ENCODE results near the gene CERS6. TPM values are rescaled to one million over a fixed set of nuclear protein-coding genes. Genes with fewer than 3 reads are reported as not detected.
A peak's percentile ranks its signal among the peaks of the same experiment; 100 is the strongest.

Gene CERS6
- total RNA-seq, 2 experiments from 2014 or later, result 11.9 to 12.2 TPM

DNA sequence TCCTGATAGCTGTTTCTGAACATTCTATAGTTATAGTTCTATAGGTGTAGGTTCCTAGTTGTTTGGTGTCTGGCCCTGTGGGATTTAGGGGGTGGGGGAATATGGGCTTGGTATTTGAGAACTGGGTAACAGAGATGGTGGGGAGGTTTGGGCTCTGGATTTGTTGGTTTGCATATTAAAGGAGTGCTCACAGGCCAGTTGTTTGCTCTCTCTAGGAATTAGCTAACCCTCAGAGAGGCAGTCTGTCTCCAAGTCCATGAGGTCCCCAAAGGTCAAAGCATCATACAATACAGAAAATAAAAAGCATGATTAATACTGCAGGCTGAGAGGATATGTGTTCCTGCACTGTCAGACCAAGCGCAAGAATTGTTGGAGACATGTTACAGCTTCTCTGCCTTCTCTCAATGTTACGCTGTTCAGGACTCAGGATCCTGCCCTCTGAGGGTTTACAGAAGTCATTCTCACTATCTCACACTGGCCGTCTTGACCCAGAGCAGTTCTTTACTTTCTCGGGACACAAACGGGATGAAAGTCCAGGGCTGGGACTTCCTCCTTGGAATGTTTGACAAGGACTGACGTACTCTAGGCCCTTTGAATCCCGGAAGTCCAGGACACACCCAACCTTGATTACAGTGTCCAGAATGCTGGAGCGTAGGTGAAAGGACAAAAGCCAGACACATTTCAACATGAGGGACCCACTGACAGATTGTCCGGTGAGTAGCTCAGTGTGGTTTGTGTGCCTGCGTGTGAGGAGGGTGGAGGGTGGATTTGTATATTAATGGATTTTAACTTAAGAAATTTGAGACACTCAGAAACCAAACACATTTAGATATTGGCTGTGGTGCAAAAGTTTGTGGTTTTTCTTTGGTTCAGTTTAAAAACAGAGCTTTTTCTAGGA is 346.1 kb downstream of the CERS6 start, which contains the start of gene NOSTRIN:
TSS of gene NOSTRIN (plus strand) at position 677 of the 898 bp plus-strand sequence. CDS start at position 687, 10 bp downstream.
- POLR2A ChIA-PET, result no interaction called here
- no peaks in the 10 kb centered on the region for H3K36me3 Mint-ChIP-seq
- no peaks in the 10 kb centered on the region for H3K27me3 Mint-ChIP-seq
- ATAC-seq (ENCODE audit: low read depth) (peak; percentile 36), DNase-seq (no peak)
- H3K4me1 Mint-ChIP-seq, result peaks cover 22% of the 10 kb centered on the region
- peak within 1 kb of the TSS; percentile 15 for H3K27ac Mint-ChIP-seq
- no peaks in the 10 kb centered on the region for H3K9me3 Mint-ChIP-seq
- H3K4me3 Mint-ChIP-seq, result peak within 1 kb of the TSS; percentile 20

DNA sequence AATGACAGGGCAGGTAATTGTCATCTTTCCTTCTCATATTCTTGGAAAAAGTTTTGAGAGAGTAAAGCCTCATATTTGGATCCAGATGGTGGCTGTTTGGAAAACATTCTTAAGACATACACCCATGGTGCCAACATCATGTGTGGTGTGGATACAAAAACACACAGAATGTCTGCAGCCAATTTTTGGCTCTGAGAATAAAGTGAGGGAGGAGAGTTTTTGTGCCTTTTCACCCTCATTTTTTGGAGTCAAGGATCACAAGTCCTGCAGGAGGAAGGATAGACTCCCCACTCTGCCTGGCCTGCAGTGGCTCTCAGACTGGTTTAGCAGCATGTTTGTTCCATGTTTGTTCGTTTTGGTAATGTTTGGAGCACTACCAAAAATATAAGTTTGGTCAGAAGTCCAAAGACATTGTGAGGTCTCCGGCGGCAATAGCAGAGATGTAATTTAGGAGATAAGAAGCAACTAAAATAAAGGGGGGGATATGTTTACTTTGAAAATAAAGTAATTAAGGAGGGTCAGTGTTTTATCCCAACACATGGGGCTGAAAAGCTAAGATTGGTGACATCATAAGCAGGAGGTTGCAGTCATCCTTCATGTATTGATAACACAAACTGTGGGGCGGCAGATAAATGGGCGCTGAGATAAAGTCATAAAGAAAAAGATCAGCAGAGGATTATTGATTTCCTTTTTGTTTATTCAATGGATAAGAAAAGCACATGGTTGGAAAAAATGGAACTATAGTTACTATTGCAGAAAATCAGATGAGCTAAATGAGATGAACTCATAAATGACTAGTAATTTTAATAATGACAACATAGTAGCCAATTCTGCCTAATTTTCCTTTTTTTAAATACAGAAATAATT is 347.0 kb downstream of the CERS6 start:
- no peaks in the 10 kb centered on the region for H3K9me3 Mint-ChIP-seq
- H3K4me3 Mint-ChIP-seq, result peak overlapping the region; percentile 20
- POLR2A ChIA-PET, result no interaction called here
- peak overlapping the region; percentile 15 for H3K27ac Mint-ChIP-seq
- peaks cover 22% of the 10 kb centered on the region for H3K4me1 Mint-ChIP-seq
- DNase-seq (no peak), ATAC-seq (ENCODE audit: low read depth) (no peak)
- no peaks in the 10 kb centered on the region for H3K27me3 Mint-ChIP-seq
- no peaks in the 10 kb centered on the region for H3K36me3 Mint-ChIP-seq

DNA sequence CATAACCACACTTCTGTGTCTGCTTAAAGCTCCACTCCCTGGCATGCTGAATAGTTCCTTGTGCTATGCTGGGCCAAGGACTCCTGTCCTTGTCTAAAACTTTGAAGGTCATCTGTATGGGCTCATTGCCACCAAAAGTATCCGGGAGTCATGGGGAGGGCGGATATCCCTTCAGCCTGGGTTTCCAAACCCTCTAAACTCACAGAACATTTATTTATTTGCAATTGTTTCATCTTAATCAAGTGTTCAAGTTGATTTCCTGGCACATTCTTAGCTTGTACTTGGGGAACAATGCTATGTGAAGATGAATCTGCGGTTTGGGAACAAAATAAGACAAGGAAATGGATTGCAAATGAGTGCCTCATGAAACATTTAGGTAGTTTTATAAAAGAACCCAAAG is 348.1 kb downstream of the CERS6 start:
- no peak for DNase-seq
- Mint-ChIP-seq H3K36me3 (no peaks in the 10 kb centered on the region), H3K4me3 (no peak overlapping the region), H3K27ac (no peak overlapping the region), H3K27me3 (no peaks in the 10 kb centered on the region), H3K4me1 (peaks cover 22% of the 10 kb centered on the region), H3K9me3 (no peaks in the 10 kb centered on the region)
- ATAC-seq (ENCODE audit: low read depth), result no peak
- POLR2A ChIA-PET, result no interaction called here

DNA sequence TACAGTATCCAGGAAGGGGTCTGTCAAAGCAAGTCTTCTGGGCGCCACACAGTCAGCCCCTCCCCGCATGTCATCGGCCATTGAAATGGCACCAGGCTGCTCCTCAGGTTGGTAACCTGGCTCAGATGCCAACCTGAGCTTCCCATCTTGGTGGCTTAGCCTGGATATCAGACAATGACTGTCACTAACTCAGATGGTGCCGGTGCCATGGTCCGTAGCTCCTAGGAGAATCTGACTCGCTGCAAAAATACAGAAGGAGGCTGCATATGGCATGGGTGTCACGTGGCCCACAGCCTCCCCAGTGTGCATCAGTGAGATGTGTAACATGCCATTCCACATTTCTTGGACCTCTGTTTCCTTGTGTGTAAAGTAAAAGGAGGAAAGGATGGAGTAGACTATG is 349.5 kb downstream of the CERS6 start:
- Mint-ChIP-seq H3K9me3 (no peaks in the 10 kb centered on the region), H3K27me3 (no peaks in the 10 kb centered on the region), H3K4me3 (no peak overlapping the region), H3K27ac (no peak overlapping the region), H3K4me1 (peaks cover 22% of the 10 kb centered on the region), H3K36me3 (no peaks in the 10 kb centered on the region)
- POLR2A ChIA-PET, result no interaction called here
- no peak for DNase-seq
- ATAC-seq (ENCODE audit: low read depth), result no peak

DNA sequence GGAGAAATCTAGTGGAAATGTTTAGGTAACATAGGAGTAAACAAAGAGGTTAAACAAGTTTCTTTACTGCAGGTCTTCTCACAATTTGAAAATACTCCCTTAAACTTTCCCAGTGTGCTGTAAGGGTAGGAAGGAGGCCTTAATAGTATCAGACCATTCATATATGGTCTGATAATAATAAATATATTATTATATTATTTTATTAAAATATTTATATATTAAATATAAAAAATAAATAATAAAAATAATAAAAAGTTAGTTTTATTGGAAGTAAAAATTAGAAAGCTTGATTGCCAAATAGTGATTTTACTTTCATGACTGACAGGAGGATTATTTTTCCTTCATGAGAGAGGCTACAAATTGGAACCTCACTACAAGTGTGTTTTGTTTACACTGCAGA is 353.5 kb downstream of the CERS6 start:
- ATAC-seq (ENCODE audit: low read depth), result no peak
- H3K9me3 Mint-ChIP-seq, result peaks cover 2% of the 10 kb centered on the region
- no peaks in the 10 kb centered on the region for H3K36me3 Mint-ChIP-seq
- no peak overlapping the region for H3K4me3 Mint-ChIP-seq
- peaks cover 5% of the 10 kb centered on the region for H3K27me3 Mint-ChIP-seq
- no peak for DNase-seq
- no peaks in the 10 kb centered on the region for H3K4me1 Mint-ChIP-seq
- POLR2A ChIA-PET, result no interaction called here
- no peak overlapping the region for H3K27ac Mint-ChIP-seq

DNA sequence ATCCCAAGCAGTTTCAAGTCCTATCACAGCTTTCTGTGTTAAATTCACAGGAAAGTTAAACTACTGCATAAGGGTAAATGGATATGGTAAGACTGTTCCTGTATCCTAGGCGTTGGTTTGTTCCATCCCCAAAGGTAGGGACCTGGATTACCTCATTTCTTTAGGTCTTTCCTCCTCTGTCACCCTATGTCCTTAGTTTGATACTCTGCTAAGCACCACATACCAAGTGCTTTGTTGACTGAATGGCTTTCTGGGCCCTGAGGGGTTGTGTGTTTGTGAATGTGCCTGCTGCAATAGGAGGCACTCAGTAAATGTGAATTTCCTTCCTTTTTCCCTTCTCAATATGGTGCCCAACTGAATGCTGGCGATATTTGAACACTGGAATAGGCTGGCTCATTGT is 354.2 kb downstream of the CERS6 start:
- ATAC-seq (ENCODE audit: low read depth) (no peak), DNase-seq (no peak)
- POLR2A ChIA-PET, result no interaction called here

DNA sequence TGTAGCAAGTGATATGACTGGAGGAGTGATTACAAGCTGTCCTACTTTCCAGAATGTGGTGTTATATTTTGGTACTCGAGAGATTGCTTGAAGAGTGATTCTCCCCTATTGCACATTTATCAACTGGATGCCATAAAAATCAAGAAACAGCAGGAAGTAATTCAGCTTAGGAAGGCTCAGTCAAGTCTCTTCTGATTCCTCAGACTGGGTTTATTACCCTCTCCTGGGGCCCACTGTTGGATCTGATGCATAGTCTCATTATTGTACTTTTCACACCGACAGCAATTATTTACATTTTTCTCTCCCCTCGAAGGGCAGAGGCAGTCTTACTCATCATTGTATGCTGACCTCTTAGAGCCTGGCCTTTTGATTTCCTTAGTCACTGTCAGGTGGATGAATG is 355.6 kb downstream of the CERS6 start:
- POLR2A ChIA-PET, result no interaction called here
- Mint-ChIP-seq H3K27ac (no peak overlapping the region), H3K27me3 (peaks cover 5% of the 10 kb centered on the region), H3K4me3 (no peak overlapping the region), H3K4me1 (no peaks in the 10 kb centered on the region), H3K36me3 (peaks cover 1% of the 10 kb centered on the region), H3K9me3 (peaks cover 2% of the 10 kb centered on the region)
- DNase-seq (no peak), ATAC-seq (ENCODE audit: low read depth) (no peak)

More for the DNA sequence above, 354.2 kb downstream of the CERS6 start:
- H3K4me3 Mint-ChIP-seq, result no peak overlapping the region
- no peak overlapping the region for H3K27ac Mint-ChIP-seq
- H3K36me3 Mint-ChIP-seq, result no peaks in the 10 kb centered on the region
- H3K9me3 Mint-ChIP-seq, result peaks cover 2% of the 10 kb centered on the region
- no peaks in the 10 kb centered on the region for H3K4me1 Mint-ChIP-seq
- peaks cover 5% of the 10 kb centered on the region for H3K27me3 Mint-ChIP-seq

DNA sequence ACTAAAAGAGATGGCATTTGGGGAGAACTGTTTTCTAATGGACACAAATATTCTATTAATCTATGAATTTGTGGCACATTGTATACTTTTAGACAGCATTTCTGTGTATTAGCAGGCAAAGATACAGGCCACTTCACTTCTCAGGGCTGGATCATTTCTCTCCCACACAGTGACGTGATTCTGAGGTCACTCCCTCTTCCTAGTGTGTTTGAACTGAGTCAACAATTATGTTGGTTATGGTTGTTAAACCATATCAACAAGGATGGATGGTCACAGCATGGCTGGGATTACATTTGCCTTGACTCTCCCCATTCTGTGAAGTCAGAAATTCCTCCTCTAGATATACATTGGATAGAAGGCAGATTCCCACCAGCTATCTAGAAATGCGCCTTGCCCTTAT is 358.0 kb downstream of the CERS6 start:
- Mint-ChIP-seq H3K4me1 (no peaks in the 10 kb centered on the region), H3K4me3 (no peak overlapping the region), H3K27ac (no peak overlapping the region), H3K36me3 (peaks cover 1% of the 10 kb centered on the region), H3K27me3 (peaks cover 9% of the 10 kb centered on the region), H3K9me3 (peaks cover 2% of the 10 kb centered on the region)
- no peak for DNase-seq
- ATAC-seq (ENCODE audit: low read depth), result no peak
- POLR2A ChIA-PET, result no interaction called here

DNA sequence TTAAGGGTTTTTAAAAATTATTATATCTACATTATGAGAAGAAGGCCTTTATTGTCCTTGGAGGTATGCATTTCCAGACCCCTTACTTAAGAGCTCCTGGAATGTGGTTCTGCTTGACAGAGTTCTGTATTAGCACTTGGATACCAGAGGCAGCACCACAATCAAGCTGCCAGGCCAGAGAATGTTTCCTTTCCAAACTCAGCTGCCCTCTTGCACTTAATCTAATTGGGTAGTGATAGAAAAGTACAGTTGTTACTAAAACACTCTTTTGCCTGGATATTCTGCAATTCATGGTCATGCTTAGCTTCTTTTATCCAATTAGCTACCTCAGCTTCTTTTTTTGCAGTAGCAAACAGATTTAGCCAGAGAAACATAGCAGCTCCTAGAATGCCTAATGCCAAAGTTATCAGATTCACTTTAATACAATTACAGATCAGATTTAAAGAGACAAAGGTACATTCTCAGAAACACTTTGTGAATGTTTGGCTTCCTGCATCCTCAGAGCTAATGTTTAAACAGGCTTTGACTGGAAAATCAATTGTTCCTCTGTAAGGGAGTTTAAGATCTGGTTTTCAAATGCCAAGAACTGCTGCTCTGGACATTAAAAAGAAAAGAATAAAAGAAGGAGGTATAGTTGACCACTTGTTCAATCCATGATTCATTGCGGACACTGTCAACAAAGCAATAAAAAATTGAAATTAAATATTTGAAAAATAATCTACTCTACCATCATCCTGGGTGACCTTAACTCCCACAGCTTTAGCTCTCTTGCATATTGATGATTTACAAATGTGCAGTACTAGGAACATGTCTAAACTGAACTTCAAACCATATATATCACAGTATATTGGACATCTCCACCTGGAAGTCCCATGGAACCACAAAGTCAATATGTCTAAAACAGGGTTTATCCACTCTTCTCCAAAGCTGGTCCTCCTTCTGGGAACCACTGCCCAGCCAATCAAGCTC is 359.2 kb downstream of the CERS6 start:
- no peak overlapping the region for H3K4me3 Mint-ChIP-seq
- no peaks in the 10 kb centered on the region for H3K4me1 Mint-ChIP-seq
- H3K36me3 Mint-ChIP-seq, result peaks cover 1% of the 10 kb centered on the region
- peaks cover 10% of the 10 kb centered on the region for H3K27me3 Mint-ChIP-seq
- no peak overlapping the region for H3K27ac Mint-ChIP-seq
- POLR2A ChIA-PET, result no interaction called here
- DNase-seq, result no peak
- peaks cover 2% of the 10 kb centered on the region for H3K9me3 Mint-ChIP-seq
- ATAC-seq (ENCODE audit: low read depth), result no peak

DNA sequence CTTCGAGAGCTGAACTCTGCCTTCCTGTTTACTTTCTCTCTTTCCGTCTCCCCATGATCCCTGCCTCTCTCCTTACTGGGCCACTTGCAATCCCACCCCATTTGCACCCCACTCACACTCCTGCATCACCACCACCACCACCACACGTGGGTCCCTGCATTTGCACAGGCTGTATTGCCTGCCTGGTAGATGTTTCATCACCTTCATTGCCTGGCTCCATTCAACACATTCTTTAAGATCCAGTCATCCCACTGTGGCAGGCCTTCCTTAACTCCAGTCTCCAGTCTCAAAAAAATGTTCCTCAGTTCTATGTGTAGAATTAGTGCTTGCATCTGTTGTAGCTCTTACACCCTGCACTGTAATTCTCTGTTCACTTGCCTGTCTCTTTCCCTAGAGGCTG is 360.3 kb downstream of the CERS6 start:
- Mint-ChIP-seq H3K36me3 (peaks cover 1% of the 10 kb centered on the region), H3K4me1 (no peaks in the 10 kb centered on the region), H3K27ac (no peak overlapping the region), H3K27me3 (peaks cover 10% of the 10 kb centered on the region), H3K9me3 (peaks cover 2% of the 10 kb centered on the region), H3K4me3 (no peak overlapping the region)
- DNase-seq (no peak), ATAC-seq (ENCODE audit: low read depth) (no peak)
- POLR2A ChIA-PET, result no interaction called here

DNA sequence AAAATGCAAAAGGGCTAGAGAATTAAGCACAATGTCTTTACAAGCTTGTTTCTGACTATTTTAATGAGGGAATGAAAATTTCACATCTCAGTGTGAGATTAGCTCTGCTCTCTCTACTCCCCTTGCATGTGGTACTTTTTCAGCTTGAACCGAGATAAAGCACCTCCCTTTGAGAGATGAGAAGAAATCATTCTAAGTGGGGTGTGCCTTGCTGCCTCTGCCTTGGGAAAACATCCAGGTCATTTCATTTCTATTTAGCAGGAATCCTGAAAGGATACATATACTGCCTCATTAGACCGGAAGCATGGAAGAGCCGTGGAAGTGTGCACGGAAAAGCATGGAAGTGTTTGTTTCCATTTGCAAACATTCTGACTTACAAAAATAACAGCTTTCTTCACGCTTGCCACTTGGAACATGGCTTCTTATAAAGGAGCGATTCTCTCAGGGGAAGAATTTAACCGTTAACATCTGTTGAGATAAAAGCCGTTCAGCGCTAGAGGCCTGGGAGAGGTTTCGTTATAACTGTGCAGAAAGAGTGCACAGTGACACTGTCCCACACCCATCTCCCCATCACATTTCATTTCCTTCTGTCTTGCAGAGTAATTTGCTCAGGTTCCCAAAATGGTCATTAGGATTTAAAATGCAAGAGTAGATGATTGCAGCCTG is 363.1 kb downstream of the CERS6 start:
- DNase-seq (no peak), ATAC-seq (ENCODE audit: low read depth) (no peak)
- H3K27me3 Mint-ChIP-seq, result peaks cover 4% of the 10 kb centered on the region
- H3K27ac Mint-ChIP-seq, result no peak overlapping the region
- no peak overlapping the region for H3K4me3 Mint-ChIP-seq
- no peaks in the 10 kb centered on the region for H3K4me1 Mint-ChIP-seq
- H3K9me3 Mint-ChIP-seq, result peaks cover under 1% of the 10 kb centered on the region
- POLR2A ChIA-PET, result no interaction called here
- H3K36me3 Mint-ChIP-seq, result peaks cover 1% of the 10 kb centered on the region

DNA sequence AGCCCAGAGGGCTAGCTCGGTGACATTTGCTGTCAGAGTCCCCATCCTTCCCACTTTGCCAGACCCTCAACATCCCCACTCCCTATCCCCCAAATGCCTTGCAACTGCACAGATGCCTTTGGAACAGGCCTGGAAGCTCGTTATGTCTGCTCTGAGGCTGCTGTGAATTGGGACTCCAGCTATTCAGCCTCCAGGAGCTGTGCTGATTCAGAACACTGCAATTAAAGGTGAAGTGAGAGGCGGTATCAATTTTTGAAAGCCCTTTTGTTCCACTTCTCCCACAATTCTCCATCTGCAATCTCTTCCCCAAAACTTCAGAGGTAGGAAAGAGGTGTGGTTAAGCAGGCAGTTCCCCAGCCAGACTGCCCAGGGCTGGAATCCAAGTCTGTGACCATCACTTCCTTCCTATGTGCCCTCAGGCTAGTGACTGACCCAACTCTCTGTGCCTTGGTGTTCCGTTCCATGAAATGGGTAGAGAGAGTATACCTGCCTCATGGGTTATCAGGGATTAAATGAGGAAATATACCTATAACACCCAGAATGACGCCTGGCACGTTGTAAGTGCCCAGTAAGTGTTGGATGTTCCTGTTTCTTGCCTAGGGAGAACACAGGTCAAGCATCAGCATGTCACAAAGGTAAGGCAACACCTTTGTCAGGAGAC is 363.9 kb downstream of the CERS6 start:
- POLR2A ChIA-PET, result no interaction called here
- ATAC-seq (ENCODE audit: low read depth), result no peak

More for the DNA sequence above, 363.9 kb downstream of the CERS6 start:
- Mint-ChIP-seq H3K4me1 (no peaks in the 10 kb centered on the region), H3K36me3 (peaks cover 1% of the 10 kb centered on the region), H3K27ac (no peak overlapping the region), H3K27me3 (peaks cover 4% of the 10 kb centered on the region), H3K4me3 (no peak overlapping the region), H3K9me3 (no peaks in the 10 kb centered on the region)
- DNase-seq, result no peak

Measured in activated naive CD8-positive, alpha-beta T cell treated with anti-CD3 and anti-CD28 coated beads, Interleukin-2, amount 10 ng/mL, durations not matched to agents 7 days and 5 days (primary cell).